ENCODE measurements around the gene YDJC. TPM values are rescaled to one million over a fixed set of nuclear protein-coding genes. Genes with fewer than 3 reads are reported as not detected.

YDJC gene
- total and polyA plus RNA-seq, 2 of the 13 experiments (the other 11 are each of a cell fraction or from before 2014, with no cell fraction given), result 15.3 to 32.0 TPM

GRCh38 chr22:21641789-21642583, 12.2 kb upstream of the YDJC start, which contains the start of gene SDF2L1 (continued):
- TF ChIP-seq, protein P1, sequence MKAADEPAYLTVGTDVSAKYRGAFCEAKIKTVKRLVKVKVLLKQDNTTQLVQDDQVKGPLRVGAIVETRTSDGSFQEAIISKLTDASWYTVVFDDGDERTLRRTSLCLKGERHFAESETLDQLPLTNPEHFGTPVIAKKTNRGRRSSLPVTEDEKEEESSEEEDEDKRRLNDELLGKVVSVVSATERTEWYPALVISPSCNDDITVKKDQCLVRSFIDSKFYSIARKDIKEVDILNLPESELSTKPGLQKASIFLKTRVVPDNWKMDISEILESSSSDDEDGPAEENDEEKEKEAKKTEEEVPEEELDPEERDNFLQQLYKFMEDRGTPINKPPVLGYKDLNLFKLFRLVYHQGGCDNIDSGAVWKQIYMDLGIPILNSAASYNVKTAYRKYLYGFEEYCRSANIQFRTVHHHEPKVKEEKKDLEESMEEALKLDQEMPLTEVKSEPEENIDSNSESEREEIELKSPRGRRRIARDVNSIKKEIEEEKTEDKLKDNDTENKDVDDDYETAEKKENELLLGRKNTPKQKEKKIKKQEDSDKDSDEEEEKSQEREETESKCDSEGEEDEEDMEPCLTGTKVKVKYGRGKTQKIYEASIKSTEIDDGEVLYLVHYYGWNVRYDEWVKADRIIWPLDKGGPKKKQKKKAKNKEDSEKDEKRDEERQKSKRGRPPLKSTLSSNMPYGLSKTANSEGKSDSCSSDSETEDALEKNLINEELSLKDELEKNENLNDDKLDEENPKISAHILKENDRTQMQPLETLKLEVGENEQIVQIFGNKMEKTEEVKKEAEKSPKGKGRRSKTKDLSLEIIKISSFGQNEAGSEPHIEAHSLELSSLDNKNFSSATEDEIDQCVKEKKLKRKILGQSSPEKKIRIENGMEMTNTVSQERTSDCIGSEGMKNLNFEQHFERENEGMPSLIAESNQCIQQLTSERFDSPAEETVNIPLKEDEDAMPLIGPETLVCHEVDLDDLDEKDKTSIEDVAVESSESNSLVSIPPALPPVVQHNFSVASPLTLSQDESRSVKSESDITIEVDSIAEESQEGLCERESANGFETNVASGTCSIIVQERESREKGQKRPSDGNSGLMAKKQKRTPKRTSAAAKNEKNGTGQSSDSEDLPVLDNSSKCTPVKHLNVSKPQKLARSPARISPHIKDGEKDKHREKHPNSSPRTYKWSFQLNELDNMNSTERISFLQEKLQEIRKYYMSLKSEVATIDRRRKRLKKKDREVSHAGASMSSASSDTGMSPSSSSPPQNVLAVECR (CRISPR knock-in tag; IDR thresholded peaks at IDR 0.05; ENCODE audit: borderline replicate concordance), result peak; percentile 79
- TF ChIP-seq ZNF891 (CRISPR knock-in tag; IDR thresholded peaks at IDR 0.05), result no peak
- TF ChIP-seq, protein P2, sequence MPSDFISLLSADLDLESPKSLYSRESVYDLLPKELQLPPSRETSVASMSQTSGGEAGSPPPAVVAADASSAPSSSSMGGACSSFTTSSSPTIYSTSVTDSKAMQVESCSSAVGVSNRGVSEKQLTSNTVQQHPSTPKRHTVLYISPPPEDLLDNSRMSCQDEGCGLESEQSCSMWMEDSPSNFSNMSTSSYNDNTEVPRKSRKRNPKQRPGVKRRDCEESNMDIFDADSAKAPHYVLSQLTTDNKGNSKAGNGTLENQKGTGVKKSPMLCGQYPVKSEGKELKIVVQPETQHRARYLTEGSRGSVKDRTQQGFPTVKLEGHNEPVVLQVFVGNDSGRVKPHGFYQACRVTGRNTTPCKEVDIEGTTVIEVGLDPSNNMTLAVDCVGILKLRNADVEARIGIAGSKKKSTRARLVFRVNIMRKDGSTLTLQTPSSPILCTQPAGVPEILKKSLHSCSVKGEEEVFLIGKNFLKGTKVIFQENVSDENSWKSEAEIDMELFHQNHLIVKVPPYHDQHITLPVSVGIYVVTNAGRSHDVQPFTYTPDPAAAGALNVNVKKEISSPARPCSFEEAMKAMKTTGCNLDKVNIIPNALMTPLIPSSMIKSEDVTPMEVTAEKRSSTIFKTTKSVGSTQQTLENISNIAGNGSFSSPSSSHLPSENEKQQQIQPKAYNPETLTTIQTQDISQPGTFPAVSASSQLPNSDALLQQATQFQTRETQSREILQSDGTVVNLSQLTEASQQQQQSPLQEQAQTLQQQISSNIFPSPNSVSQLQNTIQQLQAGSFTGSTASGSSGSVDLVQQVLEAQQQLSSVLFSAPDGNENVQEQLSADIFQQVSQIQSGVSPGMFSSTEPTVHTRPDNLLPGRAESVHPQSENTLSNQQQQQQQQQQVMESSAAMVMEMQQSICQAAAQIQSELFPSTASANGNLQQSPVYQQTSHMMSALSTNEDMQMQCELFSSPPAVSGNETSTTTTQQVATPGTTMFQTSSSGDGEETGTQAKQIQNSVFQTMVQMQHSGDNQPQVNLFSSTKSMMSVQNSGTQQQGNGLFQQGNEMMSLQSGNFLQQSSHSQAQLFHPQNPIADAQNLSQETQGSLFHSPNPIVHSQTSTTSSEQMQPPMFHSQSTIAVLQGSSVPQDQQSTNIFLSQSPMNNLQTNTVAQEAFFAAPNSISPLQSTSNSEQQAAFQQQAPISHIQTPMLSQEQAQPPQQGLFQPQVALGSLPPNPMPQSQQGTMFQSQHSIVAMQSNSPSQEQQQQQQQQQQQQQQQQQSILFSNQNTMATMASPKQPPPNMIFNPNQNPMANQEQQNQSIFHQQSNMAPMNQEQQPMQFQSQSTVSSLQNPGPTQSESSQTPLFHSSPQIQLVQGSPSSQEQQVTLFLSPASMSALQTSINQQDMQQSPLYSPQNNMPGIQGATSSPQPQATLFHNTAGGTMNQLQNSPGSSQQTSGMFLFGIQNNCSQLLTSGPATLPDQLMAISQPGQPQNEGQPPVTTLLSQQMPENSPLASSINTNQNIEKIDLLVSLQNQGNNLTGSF (CRISPR knock-in tag; IDR thresholded peaks at IDR 0.05), result no peak
- peak; percentile 47; the same call in 1 of the 2 replicates for TF ChIP-seq SP5 (CRISPR knock-in tag; IDR thresholded peaks at IDR 0.05; ENCODE audit: borderline replicate concordance, low read depth)
- no peak for TF ChIP-seq MED8 (CRISPR knock-in tag; IDR thresholded peaks at IDR 0.05; ENCODE audit: insufficient replicate concordance)
- TF ChIP-seq, protein P3, sequence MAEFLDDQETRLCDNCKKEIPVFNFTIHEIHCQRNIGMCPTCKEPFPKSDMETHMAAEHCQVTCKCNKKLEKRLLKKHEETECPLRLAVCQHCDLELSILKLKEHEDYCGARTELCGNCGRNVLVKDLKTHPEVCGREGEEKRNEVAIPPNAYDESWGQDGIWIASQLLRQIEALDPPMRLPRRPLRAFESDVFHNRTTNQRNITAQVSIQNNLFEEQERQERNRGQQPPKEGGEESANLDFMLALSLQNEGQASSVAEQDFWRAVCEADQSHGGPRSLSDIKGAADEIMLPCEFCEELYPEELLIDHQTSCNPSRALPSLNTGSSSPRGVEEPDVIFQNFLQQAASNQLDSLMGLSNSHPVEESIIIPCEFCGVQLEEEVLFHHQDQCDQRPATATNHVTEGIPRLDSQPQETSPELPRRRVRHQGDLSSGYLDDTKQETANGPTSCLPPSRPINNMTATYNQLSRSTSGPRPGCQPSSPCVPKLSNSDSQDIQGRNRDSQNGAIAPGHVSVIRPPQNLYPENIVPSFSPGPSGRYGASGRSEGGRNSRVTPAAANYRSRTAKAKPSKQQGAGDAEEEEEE (CRISPR knock-in tag; IDR thresholded peaks at IDR 0.05; ENCODE audit: borderline replicate concordance), result no peak
- no peak for TF ChIP-seq KAT8 (CRISPR knock-in tag; IDR thresholded peaks at IDR 0.05)
- no peak for TF ChIP-seq HMG20A (CRISPR knock-in tag; IDR thresholded peaks at IDR 0.05; ENCODE audit: borderline replicate concordance)
- peak; percentile 87 for TF ChIP-seq RBM39 (IDR thresholded peaks at IDR 0.05; ENCODE audit: low read depth, low read length, poor library complexity, severe bottlenecking)
- peak; percentile 31; the same call in 1 of the 2 replicates for TF ChIP-seq ZNF607 (CRISPR knock-in tag; IDR thresholded peaks at IDR 0.05; ENCODE audit: borderline replicate concordance)
- TF ChIP-seq NR2F2 (IDR thresholded peaks at IDR 0.05; ENCODE audit: borderline replicate concordance, low read depth), result no peak
- TF ChIP-seq AGO1 (IDR thresholded peaks at IDR 0.05; ENCODE audit: low read depth, low read length, poor library complexity, severe bottlenecking), result peak; percentile 67
- no peak for TF ChIP-seq FOXO4 (CRISPR knock-in tag; conservative IDR thresholded peaks at IDR 0.05)
- TF ChIP-seq ZNF792 (CRISPR knock-in tag; IDR thresholded peaks at IDR 0.05), result peak; percentile 12; the same call in 1 of the 2 replicates
